OCI-M2 (cell line): ENCODE measurements around the gene CARD9.
"Not testable (repeated sequence)": the region's sequence is repeated elsewhere in the genome, so short reads cannot be mapped to it uniquely, and the experiment has no call there.

Source experiments
- DNase-seq: peaks from one replicate; lab custom pipeline; 2025; ENCODE audit not compliant: unreplicated experiment; lab: John Stamatoyannopoulos, UW

CARD9 gene

GRCh38 chr9:136364942-136365774 is 8.3 kb downstream of the CARD9 start:
- no peak for DNase-seq

GRCh38 chr9:136363949-136364748 is 9.3 kb downstream of the CARD9 start:
- DNase-seq = no peak

- peak; percentile 10 for DNase-seq
Observed at GRCh38 chr9:136363106-136363948, 10.1 kb downstream of the CARD9 start, which contains the start of gene DNLZ. TSS of gene DNLZ (minus strand) at chr9:136363744. CDS start at chr9:136363714, 30 bp downstream.

GRCh38 chr9:136362450-136362784 is 11.1 kb downstream of the CARD9 start:
- no peak for DNase-seq

- DNase-seq = no peak
Observed at GRCh38 chr9:136361754-136362449, 11.6 kb downstream of the CARD9 start.

GRCh38 chr9:136361047-136361753 is 12.3 kb downstream of the CARD9 start:
- no peak for DNase-seq

DNA sequence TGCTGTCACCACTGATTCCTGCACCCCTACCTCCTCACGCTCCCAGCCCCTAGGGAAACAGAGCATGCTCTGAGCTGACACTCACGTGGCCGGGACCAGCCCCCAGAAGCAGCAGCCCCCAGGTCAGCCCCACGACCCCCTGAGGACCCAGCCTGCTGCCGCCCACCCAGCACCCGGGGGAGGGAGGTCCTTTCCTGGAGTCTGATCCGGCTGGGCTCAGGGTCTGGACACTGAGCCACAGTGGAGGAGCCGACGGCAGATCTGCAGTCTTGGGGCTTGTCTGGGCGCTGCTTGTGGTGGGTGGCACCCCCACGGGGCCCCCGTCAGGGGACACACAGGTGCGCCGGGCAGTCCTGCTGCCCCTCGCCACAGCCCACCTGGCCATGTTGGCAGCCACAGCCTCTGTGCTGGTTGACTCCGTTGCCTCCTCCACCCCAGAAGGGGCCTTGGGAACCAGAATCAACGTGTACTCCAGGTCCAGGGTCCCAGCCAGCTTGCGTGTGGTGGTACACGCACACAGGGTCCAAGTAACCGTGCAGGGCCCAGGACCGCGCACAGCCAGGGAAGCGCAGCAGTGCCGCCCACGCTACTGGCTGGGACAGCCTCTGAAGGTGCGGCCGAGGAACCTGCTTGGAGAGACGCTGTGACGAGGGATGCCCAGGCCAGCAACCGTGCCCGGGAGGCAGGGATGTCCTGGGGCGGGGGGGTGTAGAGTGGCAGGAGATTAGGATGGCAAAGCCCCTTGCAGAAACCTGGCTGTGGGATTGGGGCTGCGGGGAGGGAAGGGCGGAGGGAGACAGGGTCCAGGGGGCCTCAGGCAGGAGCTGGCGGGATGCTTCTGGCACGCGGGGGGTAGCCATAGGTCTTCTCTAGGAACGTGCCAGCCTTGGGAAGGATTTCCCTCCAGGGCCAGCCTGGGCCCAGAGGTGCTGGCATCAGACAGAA is 13.4 kb downstream of the CARD9 start:
- no peak for DNase-seq

DNA sequence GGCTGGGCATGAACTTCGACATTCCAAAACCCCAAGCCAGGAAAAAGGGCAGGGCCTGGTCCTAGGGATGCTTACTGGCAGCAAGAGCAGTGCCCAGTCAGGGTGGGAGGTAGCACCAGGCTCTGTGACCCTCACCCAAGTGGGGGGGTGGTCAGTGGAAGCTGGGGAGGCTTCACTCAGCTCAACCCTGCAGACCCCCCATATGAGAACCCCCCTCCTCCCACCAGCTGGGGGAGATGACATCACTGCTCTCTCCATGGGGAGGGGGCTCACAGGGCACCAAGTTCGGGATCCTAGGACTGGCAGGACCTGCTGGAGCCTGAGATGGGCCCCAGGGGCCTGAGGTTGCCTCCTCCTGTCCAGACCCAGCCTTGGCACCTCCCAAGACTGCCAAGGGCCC is 14.6 kb downstream of the CARD9 start:
- DNase-seq = no peak

DNA sequence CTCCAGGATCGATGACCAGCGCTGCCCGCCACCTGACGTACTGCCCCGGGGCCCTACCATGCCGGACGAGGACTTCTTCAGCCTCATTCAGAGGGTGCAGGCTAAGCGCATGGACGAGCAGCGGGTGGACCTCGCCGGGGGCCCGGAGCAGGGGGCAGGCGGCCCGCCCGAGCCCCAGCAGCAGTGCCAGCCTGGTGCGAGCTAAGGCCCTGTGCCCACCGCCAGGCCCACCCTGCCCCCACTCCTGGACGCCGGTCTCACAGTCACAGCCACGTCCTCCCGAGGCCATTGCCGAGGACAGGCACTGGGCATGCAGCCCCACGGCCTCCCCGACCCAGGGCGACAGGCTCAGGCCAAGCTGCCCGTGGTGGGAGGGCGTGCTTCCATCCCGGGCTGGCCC is 15.5 kb downstream of the CARD9 start:
- DNase-seq = no peak

GRCh38 chr9:136357202-136357725 is 16.2 kb downstream of the CARD9 start:
- no peak for DNase-seq

GRCh38 chr9:136355616-136356557 is 17.6 kb downstream of the CARD9 start:
- DNase-seq = no peak

DNA sequence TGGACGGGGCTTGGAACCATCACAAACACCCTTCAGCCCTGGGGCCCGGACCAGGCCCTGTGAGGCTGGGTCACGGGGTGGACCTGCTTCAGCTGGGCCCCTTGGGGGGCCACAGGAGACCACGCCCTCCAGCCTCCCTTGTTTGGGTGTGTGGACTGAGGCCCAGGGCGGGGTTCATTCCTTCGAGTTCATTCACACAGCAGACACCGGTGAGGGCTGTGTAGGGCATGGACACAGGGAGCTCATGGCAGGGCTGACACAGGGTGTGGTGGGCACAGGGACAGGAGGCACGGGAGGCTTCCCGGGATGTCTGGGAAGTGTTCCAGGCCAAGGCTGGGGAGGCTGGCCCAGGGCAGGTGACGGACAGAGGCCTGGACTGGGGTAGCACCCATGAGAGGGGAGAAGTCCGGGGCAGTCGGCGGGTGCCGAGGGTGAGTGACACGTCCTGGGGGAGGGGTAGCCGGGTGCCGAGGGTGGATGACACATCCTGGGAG is 18.8 kb downstream of the CARD9 start:
- DNase-seq = no peak

DNA sequence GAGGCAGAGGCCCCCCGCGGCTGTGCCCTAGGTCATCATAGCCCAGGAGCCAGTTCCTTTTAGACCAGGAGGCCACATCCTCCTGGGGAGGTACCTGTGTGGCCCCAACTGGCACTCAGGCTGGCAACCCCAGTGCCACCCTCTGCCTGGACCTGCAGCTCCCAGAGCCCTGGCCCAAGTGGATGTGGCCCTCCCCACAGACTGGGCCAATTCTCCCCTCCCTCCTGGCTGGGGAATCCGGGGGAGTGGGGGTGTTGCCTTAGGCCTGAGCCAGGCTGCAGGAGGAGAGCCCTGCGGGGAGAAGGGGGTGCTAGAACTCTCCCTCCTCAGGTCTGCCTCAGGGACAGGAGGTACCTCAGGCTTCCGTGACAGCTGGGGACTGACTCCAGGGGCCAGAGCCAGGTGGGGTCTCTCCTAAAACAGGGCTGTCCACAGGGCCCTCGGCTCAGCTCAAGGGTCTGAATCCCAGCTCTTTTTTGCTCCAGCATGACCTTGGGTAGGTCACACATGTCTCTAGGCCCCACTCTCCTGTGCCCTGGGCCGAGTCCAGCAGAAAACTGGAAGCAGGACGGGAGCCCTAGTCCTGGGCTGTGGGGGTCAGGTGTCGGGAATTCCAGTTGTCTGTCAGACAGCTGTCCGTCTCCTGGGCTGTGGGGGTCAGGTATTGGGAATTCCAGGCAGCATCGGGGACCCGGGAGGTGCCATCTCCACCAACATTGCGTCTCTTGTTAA is 19.5 kb downstream of the CARD9 start:
- no peak for DNase-seq

DNA sequence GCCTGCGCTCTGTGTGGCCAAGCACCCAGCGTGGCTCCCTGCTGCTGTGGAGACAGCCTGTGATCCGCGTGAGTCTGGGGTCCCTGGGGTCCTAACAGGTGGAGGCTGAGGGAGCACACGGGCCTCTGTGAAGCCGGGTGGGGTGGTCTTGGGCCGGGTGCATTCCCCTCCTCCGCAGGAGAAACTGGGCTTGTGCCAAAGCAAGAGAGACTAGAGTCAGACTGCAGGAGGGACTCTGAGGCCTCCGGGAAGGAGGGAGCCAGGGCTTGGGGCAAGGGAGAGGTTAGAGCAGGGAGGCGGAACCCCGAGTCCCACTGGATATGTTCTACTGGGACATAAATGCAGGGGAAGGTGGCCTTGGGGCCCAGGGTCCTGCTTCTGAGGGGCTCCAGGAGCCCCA is 20.4 kb downstream of the CARD9 start:
- DNase-seq = no peak

GRCh38 chr9:136352682-136353081 is 20.8 kb downstream of the CARD9 start:
- DNase-seq = no peak

GRCh38 chr9:136351868-136352267 is 21.6 kb downstream of the CARD9 start:
- not testable (repeated sequence) for DNase-seq
